Right hindlimb (tissue), 1 donor: ENCODE data around the gene POMT1.
"Not testable (repeated sequence)": the region's sequence is repeated elsewhere in the genome, so short reads cannot be mapped to it uniquely, and the experiment has no call there.

Experiments
- DNase-seq: peaks from one replicate; pipeline ENCODE4 v3.0.0-alpha.2; 2018

Gene POMT1, protein sequence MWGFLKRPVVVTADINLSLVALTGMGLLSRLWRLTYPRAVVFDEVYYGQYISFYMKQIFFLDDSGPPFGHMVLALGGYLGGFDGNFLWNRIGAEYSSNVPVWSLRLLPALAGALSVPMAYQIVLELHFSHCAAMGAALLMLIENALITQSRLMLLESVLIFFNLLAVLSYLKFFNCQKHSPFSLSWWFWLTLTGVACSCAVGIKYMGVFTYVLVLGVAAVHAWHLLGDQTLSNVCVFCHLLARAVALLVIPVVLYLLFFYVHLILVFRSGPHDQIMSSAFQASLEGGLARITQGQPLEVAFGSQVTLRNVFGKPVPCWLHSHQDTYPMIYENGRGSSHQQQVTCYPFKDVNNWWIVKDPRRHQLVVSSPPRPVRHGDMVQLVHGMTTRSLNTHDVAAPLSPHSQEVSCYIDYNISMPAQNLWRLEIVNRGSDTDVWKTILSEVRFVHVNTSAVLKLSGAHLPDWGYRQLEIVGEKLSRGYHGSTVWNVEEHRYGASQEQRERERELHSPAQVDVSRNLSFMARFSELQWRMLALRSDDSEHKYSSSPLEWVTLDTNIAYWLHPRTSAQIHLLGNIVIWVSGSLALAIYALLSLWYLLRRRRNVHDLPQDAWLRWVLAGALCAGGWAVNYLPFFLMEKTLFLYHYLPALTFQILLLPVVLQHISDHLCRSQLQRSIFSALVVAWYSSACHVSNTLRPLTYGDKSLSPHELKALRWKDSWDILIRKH

DNA sequence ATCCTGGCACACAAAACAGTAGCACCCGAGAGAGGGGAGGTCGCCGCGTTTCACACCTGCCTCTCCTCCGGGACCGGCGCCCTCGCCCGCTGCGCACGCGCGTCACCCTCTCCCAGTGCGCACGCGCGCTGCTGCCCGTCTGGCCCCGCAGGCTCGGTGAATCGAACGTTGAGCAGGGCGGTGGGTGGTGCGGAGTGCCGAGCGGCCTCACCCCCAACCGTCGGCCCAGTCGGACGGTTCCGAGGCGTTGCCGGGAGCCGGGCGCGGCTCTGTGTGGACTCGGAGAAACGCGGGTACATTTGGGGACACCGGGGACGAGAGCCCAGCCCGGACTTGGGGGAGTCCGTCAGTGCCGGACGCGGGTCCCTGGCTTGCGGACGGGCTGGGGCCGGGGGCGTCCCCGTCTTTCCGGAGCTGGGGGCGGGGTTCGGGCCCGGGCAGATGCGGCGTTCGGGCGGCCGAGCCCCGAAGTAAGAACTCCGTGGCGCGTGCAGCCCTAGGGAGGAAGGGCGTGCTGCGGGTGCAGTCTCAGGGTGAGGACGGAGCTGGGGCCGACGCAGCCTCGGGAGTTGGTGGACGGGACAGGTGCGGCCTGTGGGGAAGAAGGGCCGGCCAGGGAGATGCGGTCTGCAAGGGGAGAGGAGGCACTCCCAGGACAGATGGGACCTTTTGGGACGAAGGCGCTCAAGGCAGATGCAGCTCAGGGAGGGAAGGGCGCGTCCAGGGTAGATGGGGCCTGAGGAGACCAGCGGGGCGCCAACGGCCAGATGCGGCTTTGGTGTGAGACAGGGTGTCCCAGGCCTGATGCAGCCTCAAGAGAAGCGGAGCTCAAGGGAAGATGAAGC is at the start of gene POMT1:
Gene POMT1 (plus strand): TSS at position 138 of the 845 bp plus-strand sequence. CDS start 1,301 bp downstream, outside the sequence.
- DNase-seq, result peak; percentile 91

DNA sequence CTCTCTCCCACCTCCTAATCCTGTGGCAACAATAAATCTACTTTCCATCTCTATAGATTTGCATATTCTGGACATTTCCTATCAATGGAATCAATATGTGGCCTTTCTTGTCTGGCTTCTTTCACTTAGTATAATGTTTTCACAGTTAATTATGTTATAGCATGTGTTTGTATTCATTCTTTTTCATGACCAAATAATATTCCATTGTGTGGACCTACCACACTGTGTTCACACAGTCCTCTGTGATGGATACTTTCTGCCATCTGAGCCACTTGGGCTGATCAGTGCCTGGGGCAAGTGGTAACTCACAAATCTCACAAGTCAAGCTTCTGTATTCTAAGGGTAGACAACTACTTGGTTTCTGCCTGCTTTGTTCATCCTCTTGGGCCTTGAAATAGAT is 48.7 kb upstream of the POMT1 start:
- no peak for DNase-seq

DNA sequence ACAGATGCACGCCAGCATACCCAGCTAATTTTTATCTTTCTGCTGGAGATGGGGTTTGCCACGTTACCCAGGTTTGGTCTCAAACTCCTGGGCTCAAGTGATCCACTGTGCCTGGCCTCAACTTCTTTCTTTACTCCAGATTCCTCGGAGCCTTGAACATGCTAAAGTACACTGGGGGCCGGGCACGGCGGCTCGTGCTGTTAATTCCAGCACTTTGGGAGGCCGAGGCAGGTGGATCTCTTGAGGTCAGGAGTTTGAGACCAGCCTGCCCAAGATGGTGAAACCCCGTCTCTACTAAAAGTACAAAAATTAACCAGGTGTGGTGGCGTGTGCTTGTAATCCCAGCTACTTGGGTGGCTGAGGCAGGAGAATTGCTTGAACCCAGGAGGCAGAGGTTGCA is 47.1 kb upstream of the POMT1 start:
- not testable (repeated sequence) for DNase-seq

DNA sequence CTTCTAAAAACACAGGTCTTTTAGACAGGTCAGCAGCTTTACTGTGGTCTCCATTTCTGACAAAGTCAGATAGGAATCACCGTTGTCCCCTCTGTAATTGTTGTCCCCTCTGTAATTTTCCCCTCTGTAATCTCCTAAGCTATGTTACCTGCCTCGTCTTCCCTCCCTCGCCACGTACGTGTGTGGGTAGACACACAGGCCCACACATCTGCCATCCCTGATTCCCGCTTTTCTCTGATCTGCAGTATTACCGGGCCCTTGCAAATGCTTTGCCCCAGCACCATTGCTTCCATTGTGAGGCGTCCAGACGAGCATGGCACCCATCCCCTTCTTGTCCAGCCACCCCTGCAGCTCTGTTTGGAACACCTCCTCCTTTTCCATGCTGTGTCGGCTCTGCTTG is 45.0 kb upstream of the POMT1 start:
- DNase-seq, result no peak

DNA sequence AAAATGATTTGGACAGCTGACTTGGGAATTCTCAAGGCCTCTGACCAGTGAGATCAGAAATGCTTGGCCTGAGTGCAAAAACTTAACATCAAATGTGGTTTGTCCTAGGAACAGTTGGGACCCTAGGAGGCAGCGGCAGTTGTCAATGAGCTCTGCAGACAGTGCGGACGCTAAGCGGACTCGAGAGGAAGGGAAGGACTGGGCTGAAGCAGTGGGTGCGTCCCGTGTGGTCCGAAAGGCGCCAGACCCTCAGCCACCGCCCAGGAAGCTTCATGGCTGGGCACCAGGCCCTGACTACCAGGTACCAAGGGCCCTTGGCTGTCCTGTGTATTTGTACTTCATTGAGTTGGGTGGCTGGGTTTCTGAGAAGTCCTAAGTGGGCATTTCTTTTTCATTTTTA is 43.7 kb upstream of the POMT1 start:
- DNase-seq, result no peak

DNA sequence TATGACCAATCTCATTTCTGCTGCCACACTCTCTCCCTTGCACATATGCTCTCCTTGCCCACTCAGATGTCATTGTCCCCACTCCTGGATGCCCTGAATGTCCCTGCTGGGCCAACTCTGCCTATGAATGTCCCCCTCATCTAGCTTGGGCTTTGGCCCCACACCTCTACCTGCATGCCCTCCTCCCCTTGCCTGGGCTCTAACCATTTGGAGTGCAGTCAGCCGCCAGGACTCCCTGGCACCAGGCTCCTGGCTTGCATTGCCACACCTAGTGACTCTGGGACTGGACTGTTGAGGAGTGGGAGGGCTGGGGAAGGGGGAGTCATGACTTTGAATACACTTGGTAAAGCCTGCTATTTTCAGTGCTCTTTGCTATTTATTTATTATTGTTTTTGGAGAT is 41.6 kb upstream of the POMT1 start:
- DNase-seq, result no peak

DNA sequence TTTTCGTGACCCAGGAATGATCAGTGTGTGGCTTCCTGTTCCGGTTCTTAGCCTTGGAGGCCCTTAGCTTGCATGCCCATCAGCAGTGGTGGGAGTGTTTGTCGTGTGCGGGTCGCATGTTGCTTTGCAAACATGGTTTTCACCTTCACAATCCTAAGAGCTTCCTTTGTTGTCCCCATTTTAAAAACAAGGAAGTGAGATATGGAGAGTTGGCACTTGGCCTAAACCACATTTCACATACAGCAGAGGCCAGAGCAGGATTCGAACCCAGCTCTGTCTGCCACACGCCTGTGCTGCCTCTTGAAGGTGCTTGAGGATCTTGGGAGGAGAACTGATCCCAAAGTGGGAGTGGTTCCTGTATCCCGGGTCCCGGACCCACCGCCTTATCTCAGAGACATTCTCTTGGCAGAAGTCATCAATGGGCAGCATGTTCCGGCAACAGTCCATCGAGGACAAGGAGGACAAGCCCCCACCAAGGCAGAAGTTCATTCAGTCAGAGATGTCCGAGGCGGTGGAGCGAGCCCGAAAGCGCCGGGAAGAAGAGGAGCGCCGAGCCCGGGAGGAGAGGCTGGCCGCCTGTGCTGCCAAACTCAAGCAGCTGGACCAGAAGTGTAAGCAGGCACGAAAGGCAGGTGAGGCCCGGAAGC is 38.2 kb upstream of the POMT1 start:
- DNase-seq, result no peak

DNA sequence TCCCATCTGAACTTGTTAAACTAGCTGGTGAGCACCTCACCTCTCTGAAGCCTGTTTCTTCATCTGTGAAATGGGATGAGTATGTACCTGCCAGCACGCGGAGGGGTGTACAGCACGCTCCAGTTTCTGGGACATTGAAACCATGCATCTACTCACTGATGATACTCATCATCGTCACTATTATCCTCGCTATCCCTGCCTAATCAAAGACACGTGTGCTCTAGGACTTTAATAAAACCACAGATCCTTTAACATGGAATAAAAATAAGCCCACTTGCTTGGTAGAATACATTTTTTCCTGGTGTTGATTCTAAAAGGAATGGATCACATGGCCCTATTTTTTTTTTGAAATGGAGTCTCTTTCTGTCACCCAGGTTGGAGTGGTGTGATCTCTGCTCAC is 37.3 kb upstream of the POMT1 start:
- no peak for DNase-seq

DNA sequence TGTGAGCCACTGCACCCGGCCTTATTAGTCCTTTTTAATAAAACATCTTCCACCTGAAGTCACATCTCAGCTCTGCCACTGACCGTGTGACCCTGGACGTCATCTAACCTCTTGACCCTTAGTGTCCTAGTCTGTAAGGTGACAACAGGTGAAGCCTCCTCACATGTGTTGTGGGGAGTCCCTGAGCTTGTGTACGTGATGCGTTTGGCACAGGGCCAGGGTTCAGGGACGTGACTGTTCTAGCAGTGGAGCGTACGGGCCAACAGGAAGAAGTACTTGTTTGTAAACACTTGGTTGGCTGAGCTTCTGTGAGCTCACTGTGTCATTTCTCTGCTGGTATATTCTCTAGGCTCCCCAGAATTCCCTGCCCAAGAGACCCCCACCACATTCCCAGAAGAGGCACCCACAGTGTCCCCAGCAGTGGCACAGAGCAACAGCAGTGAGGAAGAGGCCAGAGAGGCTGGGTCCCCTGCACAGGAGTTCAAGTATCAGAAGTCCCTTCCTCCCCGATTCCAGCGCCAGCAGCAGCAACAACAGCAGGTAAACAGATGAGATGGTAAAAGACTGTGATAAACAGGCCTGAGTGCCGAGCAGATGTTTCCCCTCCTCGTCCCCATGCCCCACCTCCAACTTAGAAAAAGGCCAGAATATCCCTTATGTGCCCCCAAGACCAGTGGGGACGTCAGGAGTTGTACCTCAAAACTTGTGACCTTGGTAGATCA is 35.3 kb upstream of the POMT1 start:
- DNase-seq, result no peak

DNA sequence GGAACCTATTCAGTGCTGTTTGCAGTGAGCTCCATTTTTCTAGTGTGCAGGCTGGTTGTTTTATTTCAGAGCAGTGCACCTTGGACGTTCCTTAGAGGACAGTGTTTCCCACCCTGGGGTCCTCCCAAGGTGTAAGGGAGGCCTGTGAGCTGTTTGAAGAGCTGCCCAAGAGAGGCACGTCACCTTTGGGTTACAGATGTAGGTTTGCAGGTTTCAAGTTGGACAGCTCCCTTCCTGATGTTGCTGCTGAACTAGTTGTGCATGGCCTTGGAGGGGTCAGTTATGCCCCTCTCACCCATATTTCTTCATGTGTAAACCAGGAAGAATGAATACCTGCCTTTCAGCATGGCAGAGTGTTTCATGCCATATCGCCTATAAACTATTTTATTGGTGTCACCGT is 34.7 kb upstream of the POMT1 start:
- DNase-seq, result no peak

DNA sequence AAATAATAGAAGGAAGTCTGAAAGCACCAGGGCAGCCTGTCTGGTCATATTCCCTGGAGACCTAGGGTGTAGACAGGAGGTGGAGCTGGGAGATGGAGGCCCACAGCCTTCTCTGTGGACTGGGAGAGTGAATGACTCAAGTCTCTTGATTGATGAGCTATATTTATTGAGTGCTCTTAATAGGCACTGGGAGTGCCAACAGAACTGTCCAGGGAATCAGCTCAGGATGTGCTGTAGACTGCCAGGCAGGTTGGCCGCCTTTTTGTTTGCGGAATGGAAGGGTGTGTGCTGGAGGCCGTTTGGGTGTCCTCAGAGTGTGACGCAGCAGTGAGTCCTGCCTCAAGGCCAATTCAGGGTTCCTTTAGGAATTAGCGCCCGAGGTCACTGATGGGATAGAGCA is 33.4 kb upstream of the POMT1 start:
- no peak for DNase-seq

DNA sequence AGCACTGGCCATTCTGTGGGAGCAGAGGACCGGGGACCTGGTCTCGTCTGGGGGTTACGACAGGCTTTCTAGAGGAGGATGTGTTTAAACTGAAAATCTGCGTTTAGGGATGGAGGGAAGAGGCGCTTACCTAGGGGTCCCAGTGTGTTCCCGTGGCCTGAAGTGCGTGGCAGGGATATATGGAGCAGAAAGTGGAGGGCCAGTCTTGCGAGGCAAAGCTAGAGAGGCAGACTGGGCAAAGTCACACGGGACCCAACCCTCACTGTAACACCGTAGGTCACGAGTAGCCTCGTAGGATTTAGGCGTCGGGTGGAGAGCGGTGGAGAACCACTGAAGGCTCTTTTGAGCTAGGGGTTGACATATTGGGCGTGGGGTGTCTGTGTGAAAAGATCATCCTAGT is 32.8 kb upstream of the POMT1 start:
- no peak for DNase-seq

DNA sequence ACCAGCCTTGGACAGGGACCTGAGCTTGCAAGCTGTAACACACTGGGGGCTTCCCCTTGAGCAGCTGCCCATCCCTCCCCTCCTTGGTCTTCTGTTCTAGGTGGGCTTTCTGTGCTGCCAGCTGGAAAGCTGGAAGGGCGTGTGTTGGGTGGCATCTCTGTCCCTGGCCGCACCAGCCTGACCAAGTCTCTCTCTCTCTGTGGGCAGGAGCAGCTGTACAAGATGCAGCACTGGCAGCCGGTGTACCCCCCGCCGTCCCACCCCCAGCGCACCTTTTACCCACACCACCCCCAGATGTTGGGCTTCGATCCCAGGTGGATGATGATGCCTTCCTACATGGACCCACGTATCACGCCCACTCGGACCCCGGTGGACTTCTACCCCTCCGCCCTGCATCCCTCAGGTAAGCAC is 32.1 kb upstream of the POMT1 start:
- no peak for DNase-seq

DNA sequence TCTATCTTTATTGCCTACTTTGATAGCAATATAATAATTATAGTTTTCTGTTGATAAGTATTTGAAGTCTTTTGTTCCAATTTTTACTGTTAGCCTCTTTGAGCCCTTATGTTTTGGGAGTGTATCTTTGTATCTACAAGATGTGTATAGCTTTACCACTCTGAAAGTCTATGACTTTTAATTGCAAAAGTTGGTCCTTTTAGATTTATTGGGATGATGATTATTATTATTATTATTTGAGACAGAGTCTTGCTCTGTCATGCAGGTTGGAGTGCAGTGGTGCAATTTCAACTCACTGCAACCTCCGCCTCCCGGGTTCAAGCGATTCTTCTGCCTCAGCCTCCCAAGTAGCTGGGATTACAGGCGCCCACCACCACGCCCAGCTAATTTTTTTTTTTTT is 30.6 kb upstream of the POMT1 start:
- DNase-seq, result not testable (repeated sequence)

DNA sequence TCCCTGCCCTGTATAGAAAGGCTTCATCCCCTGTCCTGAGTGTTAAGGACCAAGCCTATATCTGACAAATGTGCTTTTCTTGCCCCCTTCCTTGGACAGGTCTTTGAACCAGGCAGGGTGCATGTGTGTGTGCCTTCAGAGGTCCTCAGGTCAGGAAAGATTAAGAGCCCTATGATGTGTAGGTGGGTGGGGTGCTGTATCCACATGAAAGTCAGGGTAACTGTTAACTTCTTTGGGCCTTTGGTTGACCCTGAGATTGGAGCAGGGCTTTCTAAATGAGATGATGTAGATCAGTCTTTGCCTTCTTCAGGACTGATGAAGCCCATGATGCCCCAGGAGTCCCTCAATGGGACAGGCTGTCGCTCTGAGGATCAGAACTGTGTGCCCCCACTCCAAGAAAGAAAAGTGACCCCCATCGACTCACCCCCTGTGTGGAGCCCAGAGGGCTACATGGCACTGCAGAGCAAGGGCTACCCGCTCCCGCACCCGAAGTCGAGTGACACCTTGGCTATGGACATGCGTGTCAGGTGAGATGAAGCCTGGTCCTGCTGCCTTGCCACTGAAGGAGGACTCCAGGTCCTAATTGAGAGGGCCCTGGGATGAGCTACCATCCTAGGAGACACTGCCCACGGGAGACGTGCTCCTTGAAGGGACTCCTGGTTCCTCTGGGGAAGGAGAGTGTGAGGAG is 29.4 kb upstream of the POMT1 start:
- DNase-seq, result no peak

DNA sequence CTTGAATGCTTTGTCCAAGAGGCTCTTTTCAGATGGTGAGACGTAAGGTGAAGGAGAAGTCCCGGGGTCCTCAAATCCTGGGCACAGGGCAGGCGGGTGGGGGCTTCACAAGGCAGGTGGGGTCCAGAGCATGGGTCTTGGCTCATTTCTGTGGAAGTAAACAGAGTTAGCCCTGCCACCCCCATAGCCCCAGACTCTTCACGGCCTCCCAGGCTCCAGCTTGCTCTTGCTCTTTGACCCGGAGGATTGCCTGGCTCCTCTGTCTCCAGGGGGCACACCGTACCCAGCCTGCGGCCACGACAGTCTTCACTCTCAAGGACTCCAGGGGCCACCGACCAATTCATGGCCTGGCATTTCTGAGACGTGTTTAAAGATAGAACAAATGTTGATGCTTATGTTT is 28.8 kb upstream of the POMT1 start:
- DNase-seq, result no peak

DNA sequence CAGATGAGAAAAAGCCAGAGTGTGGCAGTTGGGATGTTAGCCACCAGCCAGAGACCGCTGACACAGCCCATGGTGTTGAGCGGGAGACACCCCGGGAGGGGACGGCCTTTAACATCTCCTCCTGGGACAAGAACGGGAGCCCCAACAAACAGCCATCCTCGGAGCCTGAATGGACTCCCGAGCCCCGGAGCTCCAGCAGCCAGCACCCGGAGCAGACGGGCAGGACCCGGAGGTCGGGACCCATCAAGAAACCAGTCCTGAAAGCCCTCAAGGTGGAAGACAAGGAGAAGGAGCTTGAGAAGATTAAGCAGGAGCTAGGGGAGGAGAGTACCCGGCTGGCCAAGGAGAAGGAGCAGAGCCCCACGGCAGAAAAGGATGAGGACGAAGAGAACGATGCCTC is 28.0 kb upstream of the POMT1 start:
- no peak for DNase-seq

DNA sequence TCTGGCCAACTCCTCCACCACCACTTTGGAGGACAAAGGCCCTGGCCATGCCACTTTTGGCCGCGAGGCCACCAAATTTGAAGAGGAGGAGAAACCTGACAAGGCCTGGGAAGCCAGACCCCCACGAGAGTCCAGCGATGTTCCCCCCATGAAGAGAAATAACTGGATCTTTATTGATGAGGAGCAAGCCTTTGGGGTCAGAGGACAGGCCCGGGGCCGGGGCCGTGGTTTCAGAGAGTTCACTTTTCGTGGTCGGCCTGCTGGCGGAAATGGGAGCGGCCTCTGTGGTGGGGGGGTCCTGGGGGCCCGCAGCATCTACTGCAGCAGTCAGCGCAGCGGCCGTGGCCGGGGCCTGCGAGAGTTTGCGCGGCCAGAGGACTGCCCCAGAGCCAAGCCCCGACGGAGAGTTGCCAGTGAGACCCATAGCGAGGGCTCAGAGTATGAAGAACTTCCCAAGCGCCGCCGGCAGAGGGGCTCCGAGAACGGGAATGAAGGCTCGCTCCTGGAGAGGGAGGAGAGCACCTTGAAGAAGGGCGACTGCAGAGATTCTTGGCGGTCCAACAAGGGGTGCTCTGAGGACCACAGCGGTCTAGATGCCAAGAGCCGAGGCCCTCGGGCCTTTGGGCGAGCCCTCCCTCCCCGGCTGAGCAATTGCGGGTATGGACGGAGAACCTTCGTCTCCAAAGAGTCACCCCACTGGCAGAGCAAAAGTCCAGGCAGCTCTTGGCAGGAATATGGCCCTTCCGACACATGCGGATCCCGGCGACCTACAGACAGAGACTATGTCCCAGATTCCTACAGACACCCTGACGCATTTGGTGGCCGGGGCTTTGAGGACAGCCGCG is 27.4 kb upstream of the POMT1 start:
- DNase-seq, result no peak

DNA sequence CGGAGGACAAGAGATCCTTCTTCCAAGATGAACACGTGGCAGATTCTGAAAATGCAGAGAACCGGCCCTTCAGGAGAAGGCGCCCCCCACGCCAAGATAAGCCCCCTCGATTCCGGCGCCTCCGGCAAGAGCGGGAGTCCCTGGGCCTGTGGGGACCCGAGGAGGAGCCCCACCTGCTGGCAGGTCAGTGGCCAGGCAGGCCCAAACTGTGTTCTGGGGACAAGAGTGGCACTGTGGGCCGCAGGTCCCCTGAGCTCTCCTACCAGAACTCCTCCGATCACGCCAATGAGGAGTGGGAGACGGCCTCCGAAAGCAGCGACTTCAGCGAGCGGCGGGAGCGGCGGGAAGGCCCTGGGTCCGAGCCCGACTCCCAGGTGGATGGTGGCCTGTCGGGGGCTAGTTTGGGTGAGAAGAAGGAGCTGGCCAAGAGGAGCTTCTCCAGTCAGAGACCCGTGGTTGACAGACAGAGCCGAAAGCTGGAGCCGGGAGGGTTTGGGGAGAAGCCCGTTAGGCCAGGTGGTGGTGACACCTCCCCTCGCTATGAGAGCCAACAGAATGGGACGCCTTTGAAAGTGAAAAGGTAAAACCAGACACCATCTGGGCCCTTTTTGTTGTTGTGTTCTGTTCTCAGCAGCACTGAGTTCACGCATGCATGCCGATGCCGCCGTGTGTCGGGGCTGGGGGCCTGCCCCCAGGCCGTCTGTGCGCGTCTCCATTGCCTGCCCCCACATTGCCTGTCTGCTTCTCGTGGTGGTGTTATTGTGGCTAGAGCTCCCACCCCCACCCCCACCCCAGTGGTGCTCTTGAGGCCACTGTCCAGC is 26.6 kb upstream of the POMT1 start:
- no peak for DNase-seq
